Breast epithelium (tissue), 3 donors: ENCODE measurements around the gene FRK.

Source experiments
- POLR2A ChIP-seq: fragments of 450-650 bp; IDR thresholded peaks from one replicate; pipeline ENCODE4 v1.6.1; 2016; ENCODE audit warnings: antibody characterized with exemption, mild to moderate bottlenecking, moderate library complexity
- POLR2AphosphoS5 ChIP-seq, 3 donors: sonication (generic); formaldehyde crosslinking; IDR thresholded peaks; one replicate each; pipeline ENCODE4 v1.6.1; 2017; ENCODE audit warnings: antibody characterized with exemption in 3 of 3

DNA sequence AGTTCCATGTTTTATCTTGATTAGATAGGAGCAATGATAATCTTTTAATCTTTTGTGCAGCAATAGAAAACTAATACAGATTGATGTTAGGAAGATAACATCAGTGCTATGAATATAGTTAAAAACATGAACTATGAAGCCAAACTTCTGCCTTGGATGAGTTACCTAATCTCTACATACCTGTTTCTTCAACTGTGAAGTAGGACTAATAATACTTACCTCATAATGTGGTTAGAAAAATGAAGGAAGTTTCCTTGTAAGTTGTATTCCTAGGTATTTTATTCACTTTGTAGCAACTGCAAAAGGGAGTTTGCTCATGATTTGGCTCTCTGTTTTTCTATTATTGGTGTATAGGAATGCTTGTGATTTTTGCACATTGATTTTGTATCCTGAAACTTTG lies 111.9 kb downstream of the FRK start:
- TF ChIP-seq POLR2AphosphoS5 (IDR thresholded peaks at IDR 0.05) (no peak), POLR2A (no peak)
